GM06990 (cell line): Measurements from ENCODE around the gene STOM.

ENCODE experiments used
- DNase-seq: peaks from one replicate; pipeline ENCODE4 v3.0.0-alpha.2; 2011; ENCODE audit not compliant: insufficient read length; ENCODE audit errors: extremely low read depth
- H3K27me3 ChIP-seq: replicated peaks from 2 replicates; pipeline ENCODE4 v1.6.0; 2011; ENCODE audit warnings: low read length; ENCODE audit not compliant: control insufficient read depth, insufficient read depth
- H3K36me3 ChIP-seq: 2 replicates; pipeline ENCODE4 v1.5.1; 2011; ENCODE audit warnings: low read length; ENCODE audit not compliant: control insufficient read depth, insufficient read depth
- H3K4me3 ChIP-seq: replicated peaks from 2 replicates; pipeline ENCODE4 v1.5.1; 2011; ENCODE audit warnings: low read depth, mild to moderate bottlenecking, control low read depth, low read length
- TF ChIP-seq, protein P1 (sequence below): IDR thresholded peaks from 2 replicates; pipeline ENCODE4 v1.5.1; 2011; ENCODE audit warnings: low read length, control low read depth, mild to moderate bottlenecking, inconsistent platforms; ENCODE audit not compliant: insufficient read depth, poor library complexity, severe bottlenecking

Gene STOM

DNA sequence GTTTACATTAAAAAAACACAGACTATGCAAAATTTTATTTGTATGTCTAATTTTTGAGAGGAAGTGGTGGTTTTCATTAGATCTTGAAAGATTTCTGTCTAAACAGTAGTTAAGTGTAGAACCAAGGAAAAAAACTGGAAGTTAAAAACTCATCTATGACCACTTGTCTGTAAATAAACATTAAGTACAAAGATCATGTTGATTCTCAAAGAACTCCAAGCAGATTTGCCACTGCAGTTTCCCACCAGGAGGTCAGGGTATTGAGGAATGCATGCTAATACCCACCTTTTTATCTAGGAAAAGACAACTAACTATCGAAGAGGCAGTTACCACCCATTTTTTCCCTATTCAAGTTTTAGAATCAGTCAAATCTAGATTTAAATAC lies 1.9 kb downstream of the STOM start:
- H3K4me3 ChIP-seq = no peak overlapping the region

GRCh38 chr9:121367306-121368137 lies 2.5 kb downstream of the STOM start:
- no peak for DNase-seq
- no peak overlapping the region for H3K4me3 ChIP-seq
- TF ChIP-seq, protein P1, sequence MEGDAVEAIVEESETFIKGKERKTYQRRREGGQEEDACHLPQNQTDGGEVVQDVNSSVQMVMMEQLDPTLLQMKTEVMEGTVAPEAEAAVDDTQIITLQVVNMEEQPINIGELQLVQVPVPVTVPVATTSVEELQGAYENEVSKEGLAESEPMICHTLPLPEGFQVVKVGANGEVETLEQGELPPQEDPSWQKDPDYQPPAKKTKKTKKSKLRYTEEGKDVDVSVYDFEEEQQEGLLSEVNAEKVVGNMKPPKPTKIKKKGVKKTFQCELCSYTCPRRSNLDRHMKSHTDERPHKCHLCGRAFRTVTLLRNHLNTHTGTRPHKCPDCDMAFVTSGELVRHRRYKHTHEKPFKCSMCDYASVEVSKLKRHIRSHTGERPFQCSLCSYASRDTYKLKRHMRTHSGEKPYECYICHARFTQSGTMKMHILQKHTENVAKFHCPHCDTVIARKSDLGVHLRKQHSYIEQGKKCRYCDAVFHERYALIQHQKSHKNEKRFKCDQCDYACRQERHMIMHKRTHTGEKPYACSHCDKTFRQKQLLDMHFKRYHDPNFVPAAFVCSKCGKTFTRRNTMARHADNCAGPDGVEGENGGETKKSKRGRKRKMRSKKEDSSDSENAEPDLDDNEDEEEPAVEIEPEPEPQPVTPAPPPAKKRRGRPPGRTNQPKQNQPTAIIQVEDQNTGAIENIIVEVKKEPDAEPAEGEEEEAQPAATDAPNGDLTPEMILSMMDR = no peak
- no peaks in the 10 kb centered on the region for H3K27me3 ChIP-seq
- no peaks in the 10 kb centered on the region for H3K36me3 ChIP-seq

More for the DNA sequence above, 1.9 kb downstream of the STOM start:
- Histone ChIP-seq H3K36me3 (no peaks in the 10 kb centered on the region), H3K27me3 (no peaks in the 10 kb centered on the region)
- DNase-seq = no peak
- TF ChIP-seq, protein P1 = no peak

DNA sequence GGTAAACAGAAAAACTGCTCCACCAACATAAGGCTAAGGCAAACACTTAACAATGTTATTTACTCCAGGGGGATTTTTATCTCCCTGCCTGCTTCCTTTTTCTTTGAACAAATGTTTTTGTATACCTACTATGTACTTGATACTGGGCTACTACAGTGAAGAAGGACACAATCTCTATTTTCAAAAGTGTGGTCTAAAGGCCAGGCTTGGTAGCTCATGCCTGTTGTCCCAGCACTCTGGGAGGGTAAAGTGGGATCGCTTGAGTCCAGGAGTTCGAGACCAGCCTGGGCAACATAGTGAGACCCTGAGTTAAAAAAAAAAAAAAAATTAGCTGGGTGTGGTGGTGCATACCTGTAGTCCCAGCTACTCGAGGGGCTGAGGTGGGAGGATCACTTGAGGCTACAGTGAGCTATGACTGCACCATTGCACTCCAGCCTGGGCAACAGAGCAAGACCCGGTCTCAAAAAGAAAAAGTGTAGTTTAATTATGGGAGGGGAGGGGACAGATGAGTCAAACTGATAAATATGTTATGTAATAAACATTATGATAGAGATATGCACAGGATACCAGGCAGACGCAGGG lies 3.3 kb downstream of the STOM start:
- no peak overlapping the region for H3K4me3 ChIP-seq
- H3K27me3 ChIP-seq = no peaks in the 10 kb centered on the region
- TF ChIP-seq, protein P1 = no peak
- no peak for DNase-seq
- H3K36me3 ChIP-seq = no peaks in the 10 kb centered on the region

GRCh38 chr9:121365564-121365963 lies 4.5 kb downstream of the STOM start:
- no peak for DNase-seq
- Histone ChIP-seq H3K27me3 (no peaks in the 10 kb centered on the region), H3K36me3 (no peaks in the 10 kb centered on the region), H3K4me3 (no peak overlapping the region)
- TF ChIP-seq, protein P1 = no peak

GRCh38 chr9:121364886-121365285 lies 5.2 kb downstream of the STOM start:
- TF ChIP-seq, protein P1 = no peak
- no peak for DNase-seq
- Histone ChIP-seq H3K36me3 (no peaks in the 10 kb centered on the region), H3K4me3 (no peak overlapping the region), H3K27me3 (no peaks in the 10 kb centered on the region)
